ENCODE measurements around the gene NABP1.

GRCh38 chr2:191680639-191681038 lies 2.7 kb downstream of the NABP1 start:
- TF ChIP-seq CTCF (IDR thresholded peaks at IDR 0.05) (no peak), HOXB5 (CRISPR knock-in tag; IDR thresholded peaks at IDR 0.05) (no peak), USF2 (IDR thresholded peaks at IDR 0.05) (no peak), REST (IDR thresholded peaks at IDR 0.05) (no peak), EP300 (IDR thresholded peaks at IDR 0.05) (no peak), HMGXB4 (CRISPR knock-in tag; IDR thresholded peaks at IDR 0.05; ENCODE audit: borderline replicate concordance) (no peak)
